Measurements from ENCODE around the gene METTL25.

The METTL25 gene

DNA sequence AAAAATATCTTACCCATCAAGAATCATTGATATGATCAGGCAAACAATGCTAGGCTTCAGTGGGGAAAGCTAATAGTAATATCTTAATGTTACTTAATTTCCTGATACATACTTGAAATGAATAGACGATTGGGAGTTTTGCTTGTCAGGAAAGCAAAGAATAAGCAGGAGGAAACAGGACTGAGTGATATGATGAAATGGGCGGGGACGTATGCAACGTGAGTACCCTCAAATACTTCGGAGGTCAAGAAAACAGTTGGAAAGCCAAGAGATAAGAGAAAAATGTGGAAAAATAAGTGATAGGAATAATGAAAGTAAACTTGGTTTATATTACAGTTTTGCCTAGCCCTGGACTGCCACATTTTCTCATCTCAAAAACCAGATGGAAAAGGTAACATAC is 49.2 kb downstream of the METTL25 start:
- H3K27me3 Mint-ChIP-seq (ENCODE audit: low read depth): no peaks in the 10 kb centered on the region
- no peak overlapping the region for H3K4me3 Mint-ChIP-seq
- H3K9me3 Mint-ChIP-seq: no peaks in the 10 kb centered on the region
- H3K36me3 Mint-ChIP-seq (ENCODE audit: low read depth): peaks cover 5% of the 10 kb centered on the region
- TF ChIP-seq, protein P1, sequence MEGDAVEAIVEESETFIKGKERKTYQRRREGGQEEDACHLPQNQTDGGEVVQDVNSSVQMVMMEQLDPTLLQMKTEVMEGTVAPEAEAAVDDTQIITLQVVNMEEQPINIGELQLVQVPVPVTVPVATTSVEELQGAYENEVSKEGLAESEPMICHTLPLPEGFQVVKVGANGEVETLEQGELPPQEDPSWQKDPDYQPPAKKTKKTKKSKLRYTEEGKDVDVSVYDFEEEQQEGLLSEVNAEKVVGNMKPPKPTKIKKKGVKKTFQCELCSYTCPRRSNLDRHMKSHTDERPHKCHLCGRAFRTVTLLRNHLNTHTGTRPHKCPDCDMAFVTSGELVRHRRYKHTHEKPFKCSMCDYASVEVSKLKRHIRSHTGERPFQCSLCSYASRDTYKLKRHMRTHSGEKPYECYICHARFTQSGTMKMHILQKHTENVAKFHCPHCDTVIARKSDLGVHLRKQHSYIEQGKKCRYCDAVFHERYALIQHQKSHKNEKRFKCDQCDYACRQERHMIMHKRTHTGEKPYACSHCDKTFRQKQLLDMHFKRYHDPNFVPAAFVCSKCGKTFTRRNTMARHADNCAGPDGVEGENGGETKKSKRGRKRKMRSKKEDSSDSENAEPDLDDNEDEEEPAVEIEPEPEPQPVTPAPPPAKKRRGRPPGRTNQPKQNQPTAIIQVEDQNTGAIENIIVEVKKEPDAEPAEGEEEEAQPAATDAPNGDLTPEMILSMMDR (IDR thresholded peaks at IDR 0.05; ENCODE audit: unreplicated experiment in 3 of 3): no peak
- H3K4me1 Mint-ChIP-seq: peaks cover 21% of the 10 kb centered on the region
- peak overlapping the region in 1 of 3 experiments; percentile 4 for H3K27ac Mint-ChIP-seq

DNA sequence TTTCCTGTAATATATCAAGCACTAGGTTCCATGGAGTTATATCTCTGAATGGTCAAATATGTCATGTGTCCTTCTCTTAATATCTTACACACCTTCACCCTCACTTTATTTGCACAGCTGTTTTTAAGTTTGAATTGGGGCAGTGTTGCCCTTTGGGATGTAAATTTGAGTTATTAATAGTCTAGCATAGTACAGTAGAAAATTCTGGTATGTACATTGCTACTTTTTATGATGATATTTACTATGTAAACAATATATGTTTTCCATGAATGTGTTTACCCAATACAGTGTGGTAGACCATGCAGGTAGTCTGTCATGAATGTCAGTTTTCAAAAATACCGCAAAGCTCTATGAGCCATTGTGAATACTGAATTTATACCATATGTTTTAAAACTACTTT is 50.5 kb downstream of the METTL25 start:
- Mint-ChIP-seq H3K27ac (no peak overlapping the region), H3K27me3 (ENCODE audit: low read depth) (no peaks in the 10 kb centered on the region)

DNA sequence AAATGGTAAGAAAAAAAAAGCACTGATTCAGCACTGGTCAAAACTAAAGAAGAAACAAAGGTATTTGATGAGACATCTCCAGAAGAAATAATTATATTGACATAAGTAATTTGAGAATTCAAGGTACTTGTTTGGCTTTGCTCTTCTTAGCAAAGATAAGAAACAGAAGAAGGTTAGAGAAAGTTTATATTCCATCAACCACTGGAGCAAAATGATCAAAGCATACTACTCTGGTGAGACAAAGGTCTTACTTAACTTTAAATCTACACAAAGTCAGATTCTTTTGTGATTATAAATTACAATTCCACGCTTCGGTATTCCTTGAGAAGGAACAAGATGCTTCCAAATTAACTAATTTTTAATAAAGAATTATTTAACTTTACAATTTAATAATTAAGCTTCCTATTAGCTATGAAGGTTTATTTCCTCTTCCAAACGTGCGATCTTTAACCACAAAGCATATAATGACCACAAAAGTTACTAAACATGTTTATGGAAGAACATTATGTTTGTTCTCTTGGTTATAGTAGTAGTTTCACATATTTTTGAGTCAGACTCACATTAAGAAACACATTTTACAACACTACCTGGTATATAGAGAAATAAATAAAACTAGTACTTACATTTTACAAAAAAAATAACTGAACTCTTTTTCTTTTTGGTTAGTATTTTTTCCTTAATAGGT is 53.4 kb downstream of the METTL25 start:
- Mint-ChIP-seq H3K4me3 (no peak overlapping the region), H3K27ac (peak overlapping the region; percentile 11 to 64 (median 12)), H3K9me3 (no peaks in the 10 kb centered on the region), H3K4me1 (peaks cover 33% of the 10 kb centered on the region), H3K27me3 (ENCODE audit: low read depth) (no peaks in the 10 kb centered on the region), H3K36me3 (ENCODE audit: low read depth) (no peaks in the 10 kb centered on the region)
- TF ChIP-seq, protein P1 (IDR thresholded peaks at IDR 0.05; ENCODE audit: unreplicated experiment in 3 of 3): no peak

More for the DNA sequence above, 50.5 kb downstream of the METTL25 start:
- Mint-ChIP-seq H3K36me3 (ENCODE audit: low read depth) (peaks cover 5% of the 10 kb centered on the region), H3K4me1 (peaks cover 25% of the 10 kb centered on the region), H3K9me3 (no peaks in the 10 kb centered on the region), H3K4me3 (no peak overlapping the region)
- TF ChIP-seq, protein P1 (IDR thresholded peaks at IDR 0.05; ENCODE audit: unreplicated experiment in 3 of 3): no peak

DNA sequence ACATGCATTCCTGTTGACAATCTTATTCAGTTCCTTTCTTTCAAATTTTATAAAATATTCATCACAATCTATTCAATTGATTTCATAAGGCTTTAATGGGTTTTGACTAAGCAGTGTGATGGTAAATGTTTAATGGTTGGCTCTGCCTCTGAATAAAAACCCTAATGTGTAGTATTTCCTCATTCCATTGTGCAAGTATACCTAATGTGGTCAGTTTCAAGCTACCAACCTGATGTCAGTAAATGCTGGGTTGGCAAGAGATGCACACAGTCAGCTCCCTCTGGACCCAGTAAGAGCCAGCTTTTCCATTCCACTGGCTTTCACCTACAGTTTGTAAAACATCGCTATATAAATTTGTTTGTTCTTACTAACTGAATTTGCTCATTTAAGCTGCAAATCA is 53.9 kb downstream of the METTL25 start:
- Mint-ChIP-seq H3K4me3 (no peak overlapping the region), H3K27me3 (ENCODE audit: low read depth) (no peaks in the 10 kb centered on the region), H3K9me3 (no peaks in the 10 kb centered on the region), H3K4me1 (peaks cover 33% of the 10 kb centered on the region), H3K36me3 (ENCODE audit: low read depth) (no peaks in the 10 kb centered on the region), H3K27ac (peak overlapping the region in 2 of 3 experiments; percentile 11 to 86)
- TF ChIP-seq, protein P1 (IDR thresholded peaks at IDR 0.05; ENCODE audit: unreplicated experiment in 3 of 3): no peak

DNA sequence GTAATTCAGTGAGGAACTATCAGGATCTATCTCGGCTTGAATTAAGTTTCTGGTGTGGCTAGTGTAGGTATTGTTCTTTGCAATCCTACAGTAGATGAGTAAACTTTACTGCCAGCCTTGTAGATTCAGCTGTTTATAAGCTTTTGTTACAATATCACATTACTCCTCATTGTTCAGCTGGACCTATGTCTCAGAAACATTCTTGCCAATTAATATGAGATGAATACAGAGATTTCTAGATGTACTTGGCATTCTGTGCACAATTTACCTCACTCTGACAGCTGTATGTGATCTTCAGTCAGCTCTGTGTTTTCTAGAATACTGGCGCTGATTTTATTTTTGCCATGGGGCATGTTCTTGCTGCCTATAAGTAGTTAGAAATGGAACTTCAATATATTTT is 55.7 kb downstream of the METTL25 start:
- peak overlapping the region in 1 of 3 experiments; percentile 2 for H3K4me3 Mint-ChIP-seq
- H3K9me3 Mint-ChIP-seq: peaks cover 4% of the 10 kb centered on the region
- TF ChIP-seq, protein P1 (IDR thresholded peaks at IDR 0.05; ENCODE audit: unreplicated experiment in 3 of 3): no peak
- peaks cover 5% of the 10 kb centered on the region for H3K36me3 Mint-ChIP-seq (ENCODE audit: low read depth)
- no peaks in the 10 kb centered on the region for H3K27me3 Mint-ChIP-seq (ENCODE audit: low read depth)
- H3K4me1 Mint-ChIP-seq: peaks cover 44% of the 10 kb centered on the region
- H3K27ac Mint-ChIP-seq: peak overlapping the region in 2 of 3 experiments; percentile 40 to 46

DNA sequence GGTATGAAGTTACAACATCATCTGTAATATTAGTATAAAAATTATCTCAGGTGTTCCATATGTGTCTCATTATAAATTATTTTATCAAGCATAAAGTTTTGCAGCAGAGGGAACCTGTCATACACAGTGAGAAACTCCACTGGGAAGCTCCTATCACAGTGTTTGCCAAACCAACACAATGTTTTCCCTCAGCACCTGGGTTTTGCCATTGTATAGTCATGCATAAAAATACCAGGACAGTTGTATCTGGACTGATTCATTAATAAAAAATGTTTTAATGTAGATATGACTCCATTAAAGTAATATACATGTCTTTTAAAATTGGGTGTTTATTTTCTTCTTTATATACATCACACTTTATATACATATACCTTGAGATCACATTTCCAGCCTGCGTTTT is 56.6 kb downstream of the METTL25 start:
- Mint-ChIP-seq H3K36me3 (ENCODE audit: low read depth) (peaks cover 11% of the 10 kb centered on the region), H3K27ac (no peak overlapping the region), H3K9me3 (peaks cover 9% of the 10 kb centered on the region), H3K27me3 (ENCODE audit: low read depth) (no peaks in the 10 kb centered on the region), H3K4me3 (no peak overlapping the region), H3K4me1 (peaks cover 44% of the 10 kb centered on the region)
- TF ChIP-seq, protein P1 (IDR thresholded peaks at IDR 0.05; ENCODE audit: unreplicated experiment in 3 of 3): no peak
